GM06990 (cell line): ENCODE data around the gene GCN1.

Experiments used
- DNase-seq: peaks from one replicate; pipeline ENCODE4 v3.0.0-alpha.2; 2011; ENCODE audit not compliant: insufficient read length; ENCODE audit errors: extremely low read depth
- H3K27me3 ChIP-seq: replicated peaks from 2 replicates; pipeline ENCODE4 v1.6.0; 2011; ENCODE audit warnings: low read length; ENCODE audit not compliant: control insufficient read depth, insufficient read depth
- H3K36me3 ChIP-seq: 2 replicates; pipeline ENCODE4 v1.5.1; 2011; ENCODE audit warnings: low read length; ENCODE audit not compliant: control insufficient read depth, insufficient read depth
- H3K4me3 ChIP-seq: replicated peaks from 2 replicates; pipeline ENCODE4 v1.5.1; 2011; ENCODE audit warnings: low read depth, mild to moderate bottlenecking, control low read depth, low read length
- CTCF ChIP-seq: IDR thresholded peaks from 2 replicates; pipeline ENCODE4 v1.5.1; 2011; ENCODE audit warnings: low read length, control low read depth, mild to moderate bottlenecking, inconsistent platforms; ENCODE audit not compliant: insufficient read depth, poor library complexity, severe bottlenecking

Gene GCN1

GRCh38 chr12:120150919-120151525 is 43.5 kb downstream of the GCN1 start:
- Histone ChIP-seq H3K36me3 (peaks cover 65% of the 10 kb centered on the region), H3K27me3 (no peaks in the 10 kb centered on the region), H3K4me3 (no peak overlapping the region)
- DNase-seq = no peak
- TF ChIP-seq CTCF = no peak

GRCh38 chr12:120148011-120148410 is 46.5 kb downstream of the GCN1 start:
- no peak overlapping the region for H3K4me3 ChIP-seq
- no peak for DNase-seq
- peaks cover 52% of the 10 kb centered on the region for H3K36me3 ChIP-seq
- H3K27me3 ChIP-seq = no peaks in the 10 kb centered on the region
- no peak for TF ChIP-seq CTCF

GRCh38 chr12:120145164-120145563 is 49.4 kb downstream of the GCN1 start:
- Histone ChIP-seq H3K36me3 (peaks cover 58% of the 10 kb centered on the region), H3K27me3 (no peaks in the 10 kb centered on the region), H3K4me3 (no peak overlapping the region)
- no peak for TF ChIP-seq CTCF
- DNase-seq = no peak

- no peak for DNase-seq
- Histone ChIP-seq H3K27me3 (no peaks in the 10 kb centered on the region), H3K4me3 (no peak overlapping the region), H3K36me3 (peaks cover 56% of the 10 kb centered on the region)
- no peak for TF ChIP-seq CTCF
Observed at GRCh38 chr12:120144215-120144614, 50.3 kb downstream of the GCN1 start.

GRCh38 chr12:120142231-120142877 is 52.2 kb downstream of the GCN1 start:
- peaks cover 60% of the 10 kb centered on the region for H3K36me3 ChIP-seq
- H3K4me3 ChIP-seq = no peak overlapping the region
- no peak for DNase-seq
- no peaks in the 10 kb centered on the region for H3K27me3 ChIP-seq
- no peak for TF ChIP-seq CTCF

GRCh38 chr12:120141336-120141735 is 53.2 kb downstream of the GCN1 start:
- no peak for TF ChIP-seq CTCF
- Histone ChIP-seq H3K27me3 (no peaks in the 10 kb centered on the region), H3K36me3 (peaks cover 63% of the 10 kb centered on the region), H3K4me3 (no peak overlapping the region)
- DNase-seq = no peak
